ENCODE measurements around the gene EFTUD2.

The EFTUD2 gene

GRCh38 chr17:44887016-44887415, 12.2 kb downstream of the EFTUD2 start:
- no peak for DNase-seq

GRCh38 chr17:44884941-44885340, 14.3 kb downstream of the EFTUD2 start:
- no peak for DNase-seq

DNA sequence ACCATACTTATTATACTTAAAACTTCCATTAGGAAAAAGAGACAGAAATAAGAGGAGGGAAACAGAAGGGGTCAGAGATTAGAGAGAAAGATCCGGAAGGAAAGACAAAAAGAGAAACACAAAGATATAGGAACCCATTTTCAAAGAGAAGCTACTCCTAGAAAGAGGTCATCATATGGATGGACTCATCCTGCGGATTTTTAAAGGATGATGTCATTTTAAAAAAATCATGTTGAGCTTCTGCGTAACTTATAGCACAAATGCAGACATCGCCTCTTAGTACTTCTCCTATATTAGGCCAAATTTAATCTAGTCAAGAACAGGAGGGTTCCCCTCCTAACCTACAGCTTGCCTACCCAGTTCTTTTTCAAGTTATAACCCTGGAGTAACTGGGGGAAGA, 18.1 kb downstream of the EFTUD2 start:
- DNase-seq = no peak

DNA sequence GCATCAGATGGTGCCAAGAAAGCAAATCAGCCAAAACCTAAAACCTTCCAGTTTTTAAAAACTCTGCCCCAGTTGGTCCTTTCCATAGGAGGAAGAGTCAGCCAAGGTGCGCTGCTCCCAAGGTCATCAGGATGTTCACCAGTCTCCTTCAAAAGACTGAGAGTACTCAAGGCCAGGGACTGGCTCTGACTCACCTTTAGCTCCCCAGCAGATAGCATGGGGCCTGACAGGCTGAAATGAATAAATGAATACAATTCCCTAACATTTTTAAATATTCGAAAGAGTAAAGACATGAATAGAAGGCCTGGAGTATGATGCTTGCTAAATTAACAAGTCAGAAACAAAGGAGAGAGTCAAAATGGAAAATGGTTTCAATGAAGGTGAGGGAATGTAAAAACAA, 19.2 kb downstream of the EFTUD2 start:
- DNase-seq = no peak

DNA sequence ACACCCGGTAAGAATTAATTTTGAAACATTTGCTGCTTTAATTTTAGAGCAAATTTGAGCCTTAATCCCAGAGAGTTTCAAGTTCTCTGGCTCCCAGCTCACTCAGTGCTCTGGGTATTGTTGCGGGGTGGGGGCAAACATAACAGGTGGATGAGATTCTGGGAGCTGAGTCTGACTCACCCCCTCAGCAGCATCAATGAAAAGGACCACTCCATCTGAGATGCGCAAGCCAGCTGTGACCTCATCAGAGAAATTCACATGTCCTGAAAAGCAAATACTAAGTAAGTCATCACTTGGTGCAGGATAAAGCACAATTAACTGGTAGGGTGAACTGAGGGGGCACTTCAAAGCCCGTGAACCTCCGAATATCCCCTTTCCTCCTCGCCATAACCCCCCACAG, 19.9 kb downstream of the EFTUD2 start:
- DNase-seq = no peak

- peak; percentile 37 for DNase-seq
These were observed 20.5 kb downstream of the EFTUD2 start for GRCh38 chr17:44878627-44879221.

- DNase-seq = no peak
These were observed 22.1 kb downstream of the EFTUD2 start for GRCh38 chr17:44877121-44877520.

DNA sequence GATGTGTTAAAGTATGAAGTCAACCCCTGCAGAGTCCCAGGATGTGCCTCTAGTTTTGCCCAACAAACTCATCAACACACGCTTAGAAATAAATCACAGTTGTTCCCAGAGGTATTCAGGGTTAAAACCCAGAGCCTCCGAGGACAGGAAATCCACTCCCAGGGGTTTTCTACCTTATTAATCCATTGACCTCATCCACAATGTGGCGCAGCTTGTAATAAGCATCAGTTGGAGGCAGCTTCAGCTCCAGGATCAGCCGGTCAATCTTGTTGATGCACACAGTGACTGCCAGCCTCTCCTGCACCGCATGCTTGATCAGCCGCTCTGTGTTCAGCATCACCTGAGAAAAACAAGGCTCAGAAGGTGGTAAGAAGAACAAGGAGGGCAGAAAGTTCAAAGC, 23.5 kb downstream of the EFTUD2 start:
- DNase-seq = no peak

GRCh38 chr17:44872131-44872768, 27.0 kb downstream of the EFTUD2 start:
- DNase-seq = no peak

DNA sequence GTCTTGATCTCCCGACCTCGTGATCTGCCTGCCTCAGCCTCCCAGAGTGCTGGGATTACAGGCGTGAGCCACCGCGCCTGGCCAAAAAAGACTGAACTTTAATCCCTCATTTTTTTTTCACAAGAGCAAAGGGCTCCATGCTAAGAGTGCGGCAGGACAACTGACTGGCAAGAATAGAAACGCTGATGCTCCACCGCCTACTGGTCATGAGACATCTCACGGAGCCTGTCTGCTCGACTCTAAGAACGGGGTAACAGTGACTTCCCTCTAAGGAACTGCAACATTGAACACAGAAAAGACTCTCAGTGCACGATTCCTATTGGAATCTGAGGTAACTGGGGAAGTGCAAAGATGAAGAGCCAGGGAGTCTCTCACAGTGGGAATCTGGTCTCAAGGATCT, 27.7 kb downstream of the EFTUD2 start:
- DNase-seq = no peak

DNA sequence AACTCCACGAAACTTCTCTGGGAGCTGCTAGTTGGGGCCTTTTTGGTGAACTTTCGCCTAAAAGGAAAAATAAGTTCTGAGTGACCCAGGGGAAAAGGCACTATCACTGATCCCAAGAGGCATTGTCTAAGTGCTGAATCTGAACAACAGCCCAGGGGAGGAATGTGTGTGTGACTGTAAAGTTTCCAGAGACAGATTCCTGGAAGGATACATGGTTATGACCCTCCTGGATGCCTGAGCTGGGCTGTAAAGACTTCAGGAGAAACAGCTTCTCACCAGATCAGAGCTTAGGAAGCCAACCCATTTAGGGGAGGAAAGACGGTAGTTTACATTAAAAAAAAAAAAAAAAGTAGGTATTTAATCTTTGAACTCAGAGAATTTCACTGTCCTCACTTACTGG, 31.4 kb downstream of the EFTUD2 start:
- DNase-seq = no peak

GRCh38 chr17:44865931-44866330, 33.3 kb downstream of the EFTUD2 start:
- DNase-seq = no peak

GRCh38 chr17:44865231-44865660, 34.0 kb downstream of the EFTUD2 start:
- DNase-seq = peak; percentile 75

DNA sequence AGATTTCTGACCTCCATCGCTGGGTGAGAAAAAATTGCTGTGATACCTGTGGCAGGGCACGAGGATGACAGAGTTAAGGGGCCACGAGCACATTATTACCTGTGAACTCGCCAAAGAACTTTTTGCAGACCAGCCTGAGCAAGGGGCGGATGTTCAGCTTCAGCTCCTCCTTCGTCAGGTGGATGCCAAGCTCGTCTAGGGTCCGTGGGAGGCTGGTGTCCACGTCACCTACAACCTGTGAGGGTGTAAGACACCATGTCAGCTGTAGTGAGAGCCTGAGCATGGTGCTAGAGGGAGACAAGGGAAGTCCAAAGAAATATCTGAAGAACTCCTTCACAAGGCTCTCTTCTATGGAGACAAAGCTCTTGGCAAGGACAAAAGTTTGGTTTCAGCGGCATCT, 34.4 kb downstream of the EFTUD2 start:
- DNase-seq = no peak

DNA sequence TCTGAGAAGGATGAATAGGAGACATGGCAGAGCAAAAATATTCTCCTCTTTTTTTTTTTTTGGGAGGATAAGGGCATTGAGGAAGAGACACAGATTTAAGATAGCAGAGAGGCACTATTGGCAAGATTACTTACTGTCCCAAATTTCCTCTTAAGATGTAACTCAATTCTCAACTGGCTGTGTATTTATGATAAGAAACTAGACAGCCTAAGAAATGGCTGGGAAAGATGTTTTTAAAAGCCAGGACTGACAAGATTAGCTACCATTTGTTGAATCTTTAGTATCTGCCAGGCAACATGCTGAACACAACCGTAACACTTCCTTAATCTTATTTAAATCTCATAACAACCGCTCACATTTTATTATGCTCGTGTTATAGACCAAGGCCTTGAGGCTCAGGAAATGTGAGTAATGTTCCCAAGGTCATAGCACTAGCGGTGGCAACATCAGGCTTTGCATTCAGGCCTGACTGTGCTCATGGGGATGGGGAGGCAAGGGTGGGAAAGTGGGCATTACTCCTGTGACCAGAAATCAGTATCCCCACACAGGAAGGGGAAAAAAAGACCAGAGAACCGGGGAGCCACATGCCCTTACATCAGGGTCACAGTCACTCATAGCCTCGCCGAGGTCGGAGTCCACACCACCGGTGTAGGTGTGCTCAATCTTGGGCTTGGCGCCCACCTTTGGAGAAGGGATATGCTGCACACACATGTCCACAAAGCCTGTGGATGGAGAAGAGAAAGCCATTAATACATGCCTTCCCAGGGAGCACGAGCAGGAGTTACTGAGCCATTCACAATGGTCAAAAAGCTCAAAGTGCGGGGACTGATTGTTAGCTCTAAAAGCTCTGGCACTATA, 36.0 kb downstream of the EFTUD2 start:
- DNase-seq = no peak

DNA sequence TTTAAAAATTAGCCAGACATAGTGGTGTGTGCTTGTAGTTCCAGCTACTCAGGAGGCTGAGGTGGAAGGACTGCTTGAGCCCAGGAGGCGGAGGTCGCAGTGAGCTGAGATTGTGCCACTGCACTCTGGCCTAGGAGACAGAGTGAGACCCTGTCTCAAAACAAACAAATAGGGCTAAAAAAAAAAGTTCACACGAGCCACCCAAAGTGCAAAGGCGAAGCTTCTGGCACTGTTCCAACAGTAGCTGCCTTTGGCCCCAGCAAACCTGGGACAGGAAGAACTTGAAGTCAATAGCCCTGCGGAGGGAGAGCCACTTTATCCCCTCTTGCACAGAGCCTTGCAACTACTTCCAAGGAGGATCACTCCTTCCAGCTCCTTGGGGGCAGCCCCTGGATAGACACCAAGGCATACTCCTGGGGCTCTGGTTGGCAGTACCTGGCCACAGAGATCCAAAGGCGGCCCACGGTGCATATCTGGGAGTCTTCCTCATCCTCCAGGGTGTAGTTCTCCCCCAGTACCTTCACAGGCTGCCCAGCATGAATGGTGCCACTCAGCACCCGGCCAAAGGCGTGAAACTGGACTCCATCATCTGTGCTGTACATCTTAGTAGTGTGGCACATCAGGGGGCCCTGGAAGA, 36.8 kb downstream of the EFTUD2 start:
- no peak for DNase-seq

- no peak for DNase-seq
These were observed 39.5 kb downstream of the EFTUD2 start for GRCh38 chr17:44859701-44860100.

DNA sequence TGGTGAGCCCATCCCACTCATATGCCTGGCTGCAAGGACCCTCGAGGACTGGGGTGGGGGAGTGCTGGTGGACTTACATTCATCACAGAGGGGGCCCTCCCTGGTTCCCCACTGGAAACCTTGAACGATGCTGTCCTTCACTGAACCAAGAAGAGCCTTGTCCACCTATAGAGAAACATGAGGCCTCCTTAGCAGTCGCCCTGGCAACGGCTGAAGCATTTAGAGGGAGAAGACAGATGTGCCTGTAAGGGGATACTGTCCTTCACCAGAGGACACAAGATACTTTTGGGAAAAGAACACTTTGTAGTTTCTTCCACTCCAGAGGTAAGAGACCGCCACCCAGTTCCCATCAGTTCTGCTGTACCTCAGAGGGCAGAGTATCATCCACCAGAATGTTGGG, 45.1 kb downstream of the EFTUD2 start:
- DNase-seq = no peak

GRCh38 chr17:44850612-44851011, 48.6 kb downstream of the EFTUD2 start:
- no peak for DNase-seq

- no peak for DNase-seq
These were observed 49.2 kb downstream of the EFTUD2 start for GRCh38 chr17:44850025-44850424.

GRCh38 chr17:44848961-44849489, 50.2 kb downstream of the EFTUD2 start:
- DNase-seq = no peak

DNA sequence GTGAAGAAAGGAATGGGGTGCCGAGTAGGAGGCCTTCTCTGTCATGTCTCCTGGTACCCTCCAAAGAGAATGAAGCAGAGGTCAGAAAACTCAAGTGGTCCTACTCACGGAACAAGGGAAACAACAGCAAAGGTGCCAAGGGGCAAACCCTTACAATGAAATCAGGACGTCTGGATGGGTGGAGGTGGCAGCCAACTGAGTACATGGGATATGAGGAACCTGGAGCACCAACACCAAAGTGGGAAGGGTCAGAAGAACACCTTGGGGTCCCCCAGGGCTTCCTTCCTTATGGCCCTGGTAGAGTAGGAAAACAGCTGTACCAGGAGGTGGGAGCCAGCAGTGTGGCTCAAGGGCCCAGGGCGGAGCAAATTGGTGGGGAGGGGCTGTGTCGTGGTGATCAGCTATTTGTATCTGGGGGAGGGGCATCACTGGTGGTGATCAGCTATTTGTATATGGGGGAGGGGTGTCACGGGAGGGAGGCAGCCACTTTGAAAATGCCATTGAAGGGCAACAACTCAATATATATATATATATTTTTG, 50.9 kb downstream of the EFTUD2 start:
- no peak for DNase-seq

- no peak for DNase-seq
These were observed 51.7 kb downstream of the EFTUD2 start, which contains the start of gene HIGD1B for GRCh38 chr17:44847586-44847985. TSS of gene HIGD1B (plus strand) at chr17:44847883. CDS start at chr17:44848153, 270 bp downstream.

All from CD4-positive, alpha-beta T cell treated with Interleukin-12 subunit alpha and Interleukin-12 subunit beta, for 1 hour (primary cell).